Cerebellar nuclear complex (tissue), 1 donor: Measurements from ENCODE around the gene MOV10.
A peak's percentile ranks its signal among the peaks of the same experiment; 100 is the strongest.

Experiments used
- DNase-seq, 2 experiments: peaks; one replicate each; lab custom pipeline; 2025; lab: John Stamatoyannopoulos, UW

Gene MOV10

GRCh38 chr1:112698366-112699310, 24.2 kb downstream of the MOV10 start:
- no peak for DNase-seq

- DNase-seq = no peak
These were observed 25.1 kb downstream of the MOV10 start for GRCh38 chr1:112699425-112700144.

- DNase-seq = no peak
These were observed 26.1 kb downstream of the MOV10 start for GRCh38 chr1:112700290-112701226.

- no peak for DNase-seq
These were observed 27.0 kb downstream of the MOV10 start for GRCh38 chr1:112701227-112702066.

- no peak for DNase-seq
These were observed 27.6 kb downstream of the MOV10 start for GRCh38 chr1:112702067-112702395.

GRCh38 chr1:112702420-112703261, 28.2 kb downstream of the MOV10 start:
- no peak for DNase-seq

GRCh38 chr1:112703706-112704105, 29.2 kb downstream of the MOV10 start:
- no peak for DNase-seq

GRCh38 chr1:112704391-112704933, 30.0 kb downstream of the MOV10 start:
- no peak for DNase-seq

- DNase-seq = no peak
These were observed 30.6 kb downstream of the MOV10 start for GRCh38 chr1:112704934-112705627.

GRCh38 chr1:112706505-112707220, 32.2 kb downstream of the MOV10 start, which contains the start of gene RHOC:
Gene RHOC (minus strand): TSS chr1:112707127. CDS start chr1:112703799, 3,328 bp downstream.
- no peak for DNase-seq

GRCh38 chr1:112707221-112708001, 33.0 kb downstream of the MOV10 start:
- DNase-seq = peak in 1 of 2 experiments; percentile 24

GRCh38 chr1:112708002-112708448, 33.6 kb downstream of the MOV10 start:
- DNase-seq = no peak

GRCh38 chr1:112708489-112708888, 34.0 kb downstream of the MOV10 start:
- DNase-seq = no peak

- DNase-seq = no peak
These were observed 35.7 kb downstream of the MOV10 start for GRCh38 chr1:112710159-112710558.

GRCh38 chr1:112710586-112710985, 36.1 kb downstream of the MOV10 start:
- no peak for DNase-seq

- DNase-seq = no peak
These were observed 36.6 kb downstream of the MOV10 start for GRCh38 chr1:112711041-112711440.

GRCh38 chr1:112711670-112712069, 37.2 kb downstream of the MOV10 start:
- no peak for DNase-seq

GRCh38 chr1:112712191-112712590, 37.7 kb downstream of the MOV10 start:
- DNase-seq = no peak
